Measurements from ENCODE around the gene NELFA. TPM values are rescaled to one million over a fixed set of nuclear protein-coding genes. Genes with fewer than 3 reads are reported as not detected.

NELFA gene
- 14.9 TPM for polyA plus RNA-seq (2013, experiment 1 of 2)
- polyA plus RNA-seq (2013, experiment 2 of 2) = 15.1 TPM

- Histone ChIP-seq H3K23ac (ENCODE audit: low read length in 2 of 2) (peak within 1 kb of the TSS; percentile 37 to 52), H3K14ac (ENCODE audit: low read length in 2 of 2) (peak within 1 kb of the TSS; percentile 68 to 94), H2BK5ac (ENCODE audit: low read depth, low read length, poor library complexity, severe bottlenecking) (peak within 1 kb of the TSS; percentile 100), H2AFZ (ENCODE audit: low read depth, low read length) (peak within 1 kb of the TSS; percentile 100), H2BK12ac (ENCODE audit: low read length in 2 of 2) (peak within 1 kb of the TSS in 1 of 2 experiments; percentile 81), H3K36me3 (ENCODE audit: control insufficient read depth in 1 of 2, insufficient read depth in 2 of 2, low read depth in 1 of 2, low read length in 2 of 2) (peaks cover 2 to 13% of the 10 kb centered on the region in 2 experiments), H3K4me3 (ENCODE audit: insufficient read depth in 1 of 2, low read depth in 1 of 2, low read length in 2 of 2) (peak within 1 kb of the TSS; percentile 85 to 90), H4K91ac (ENCODE audit: low read length) (peak within 1 kb of the TSS; percentile 95), H3K9me3 (ENCODE audit: control insufficient read depth, low read length) (no peaks in the 10 kb centered on the region), H3K18ac (ENCODE audit: low read depth in 1 of 2, low read length in 2 of 2) (peak within 1 kb of the TSS; percentile 91 to 99), H3K27me3 (ENCODE audit: control insufficient read depth in 1 of 2, insufficient read depth in 1 of 2, low read length in 2 of 2) (no peaks in the 10 kb centered on the region), H3K4me2 (ENCODE audit: low read length, poor library complexity, severe bottlenecking) (peak within 1 kb of the TSS; percentile 97), H3K79me1 (replicated peaks; ENCODE audit: low read length, poor library complexity, severe bottlenecking) (peaks cover 8% of the 10 kb centered on the region), H2AK5ac (ENCODE audit: low read length, severe bottlenecking) (no peak within 1 kb of the TSS), H2BK15ac (ENCODE audit: low read depth, poor library complexity, severe bottlenecking) (peak within 1 kb of the TSS; percentile 49), H3K4ac (ENCODE audit: low read depth in 1 of 2, low read length in 2 of 2) (peak within 1 kb of the TSS; percentile 82 to 89), H4K8ac (ENCODE audit: low read length) (peak within 1 kb of the TSS; percentile 96), H3K27ac (ENCODE audit: low read length, poor library complexity, severe bottlenecking) (peak within 1 kb of the TSS; percentile 87), H3K9ac (ENCODE audit: low read length) (peak within 1 kb of the TSS; percentile 92), H2BK120ac (ENCODE audit: low read depth, low read length) (peak within 1 kb of the TSS; percentile 98), H3K4me1 (ENCODE audit: control insufficient read depth, insufficient read depth, low read depth, low read length) (peaks cover 9% of the 10 kb centered on the region)
- under 1% methylated on average over 92 of the region's 95 CpGs for WGBS
- DNase-seq = peak; percentile 93
These were observed at the start of gene NELFA for GRCh38 chr4:2008921-2009650. Gene NELFA (minus strand): TSS chr4:2008974. CDS start chr4:2008959, 15 bp downstream.

- no peak overlapping the region for H4K8ac ChIP-seq (ENCODE audit: low read length)
- WGBS = 79% methylated on average over 26 of the region's 26 CpGs
These were observed 48.8 kb upstream of the NELFA start for GRCh38 chr4:2057382-2058065.

GRCh38 chr4:2054217-2054616, 45.4 kb upstream of the NELFA start:
- H3K4ac ChIP-seq (ENCODE audit: low read depth in 1 of 2, low read length in 2 of 2) = no peak overlapping the region
- no peak overlapping the region for H3K4me3 ChIP-seq (ENCODE audit: insufficient read depth in 1 of 2, low read depth in 1 of 2, low read length in 2 of 2)
- no peak for DNase-seq
- H3K18ac ChIP-seq (ENCODE audit: low read depth in 1 of 2, low read length in 2 of 2) = no peak overlapping the region
- H2BK15ac ChIP-seq (ENCODE audit: low read depth, poor library complexity, severe bottlenecking) = no peak overlapping the region
- H2AFZ ChIP-seq (ENCODE audit: low read depth, low read length) = no peak overlapping the region
- H3K4me1 ChIP-seq (ENCODE audit: control insufficient read depth, insufficient read depth, low read depth, low read length) = peaks cover 10% of the 10 kb centered on the region
- no peak overlapping the region for H2BK12ac ChIP-seq (ENCODE audit: low read length in 2 of 2)
- no peak overlapping the region for H3K4me2 ChIP-seq (ENCODE audit: low read length, poor library complexity, severe bottlenecking)
- H3K9me3 ChIP-seq (ENCODE audit: control insufficient read depth, low read length) = no peaks in the 10 kb centered on the region
- H3K14ac ChIP-seq (ENCODE audit: low read length in 2 of 2) = no peak overlapping the region
- H4K91ac ChIP-seq (ENCODE audit: low read length) = no peak overlapping the region
- H2BK5ac ChIP-seq (ENCODE audit: low read depth, low read length, poor library complexity, severe bottlenecking) = no peak overlapping the region
- no peak overlapping the region for H3K23ac ChIP-seq (ENCODE audit: low read length in 2 of 2)
- no peaks in the 10 kb centered on the region for H3K79me1 ChIP-seq (replicated peaks; ENCODE audit: low read length, poor library complexity, severe bottlenecking)
- WGBS = 78% methylated on average over 5 of the region's 6 CpGs
- no peak overlapping the region for H4K8ac ChIP-seq (ENCODE audit: low read length)
- no peak overlapping the region for H3K27ac ChIP-seq (ENCODE audit: low read length, poor library complexity, severe bottlenecking)
- H3K27me3 ChIP-seq (ENCODE audit: control insufficient read depth in 1 of 2, insufficient read depth in 1 of 2, low read length in 2 of 2) = peaks cover 40 to 64% of the 10 kb centered on the region in 2 experiments
- H3K36me3 ChIP-seq (ENCODE audit: control insufficient read depth in 1 of 2, insufficient read depth in 2 of 2, low read depth in 1 of 2, low read length in 2 of 2) = peaks cover 0 to 2% of the 10 kb centered on the region in 2 experiments
- H2BK120ac ChIP-seq (ENCODE audit: low read depth, low read length) = no peak overlapping the region
- H2AK5ac ChIP-seq (ENCODE audit: low read length, severe bottlenecking) = no peak overlapping the region
- H3K9ac ChIP-seq (ENCODE audit: low read length) = no peak overlapping the region

More at GRCh38 chr4:2057382-2058065, 48.8 kb upstream of the NELFA start:
- Histone ChIP-seq H3K14ac (ENCODE audit: low read length in 2 of 2) (no peak overlapping the region), H2BK120ac (ENCODE audit: low read depth, low read length) (no peak overlapping the region), H3K4me1 (ENCODE audit: control insufficient read depth, insufficient read depth, low read depth, low read length) (peaks cover 27% of the 10 kb centered on the region), H3K23ac (ENCODE audit: low read length in 2 of 2) (no peak overlapping the region), H3K4me3 (ENCODE audit: insufficient read depth in 1 of 2, low read depth in 1 of 2, low read length in 2 of 2) (no peak overlapping the region), H2AK5ac (ENCODE audit: low read length, severe bottlenecking) (no peak overlapping the region), H3K18ac (ENCODE audit: low read depth in 1 of 2, low read length in 2 of 2) (no peak overlapping the region), H2BK5ac (ENCODE audit: low read depth, low read length, poor library complexity, severe bottlenecking) (no peak overlapping the region), H3K4ac (ENCODE audit: low read depth in 1 of 2, low read length in 2 of 2) (no peak overlapping the region), H3K27me3 (ENCODE audit: control insufficient read depth in 1 of 2, insufficient read depth in 1 of 2, low read length in 2 of 2) (peaks cover 45 to 58% of the 10 kb centered on the region in 2 experiments), H2BK15ac (ENCODE audit: low read depth, poor library complexity, severe bottlenecking) (no peak overlapping the region), H2BK12ac (ENCODE audit: low read length in 2 of 2) (no peak overlapping the region), H3K9me3 (ENCODE audit: control insufficient read depth, low read length) (no peaks in the 10 kb centered on the region), H2AFZ (ENCODE audit: low read depth, low read length) (no peak overlapping the region), H3K4me2 (ENCODE audit: low read length, poor library complexity, severe bottlenecking) (no peak overlapping the region), H3K36me3 (ENCODE audit: control insufficient read depth in 1 of 2, insufficient read depth in 2 of 2, low read depth in 1 of 2, low read length in 2 of 2) (peaks cover 0 to 2% of the 10 kb centered on the region in 2 experiments), H3K79me1 (replicated peaks; ENCODE audit: low read length, poor library complexity, severe bottlenecking) (no peaks in the 10 kb centered on the region), H3K27ac (ENCODE audit: low read length, poor library complexity, severe bottlenecking) (no peak overlapping the region), H4K91ac (ENCODE audit: low read length) (no peak overlapping the region), H3K9ac (ENCODE audit: low read length) (no peak overlapping the region)
- DNase-seq = no peak

GRCh38 chr4:2051086-2051485, 42.3 kb upstream of the NELFA start:
- no peak overlapping the region for H3K23ac ChIP-seq (ENCODE audit: low read length in 2 of 2)
- H3K36me3 ChIP-seq (ENCODE audit: control insufficient read depth in 1 of 2, insufficient read depth in 2 of 2, low read depth in 1 of 2, low read length in 2 of 2) = no peaks in the 10 kb centered on the region
- H2BK12ac ChIP-seq (ENCODE audit: low read length in 2 of 2) = no peak overlapping the region
- H2AFZ ChIP-seq (ENCODE audit: low read depth, low read length) = no peak overlapping the region
- no peak overlapping the region for H3K14ac ChIP-seq (ENCODE audit: low read length in 2 of 2)
- no peak overlapping the region for H4K8ac ChIP-seq (ENCODE audit: low read length)
- H3K4me1 ChIP-seq (ENCODE audit: control insufficient read depth, insufficient read depth, low read depth, low read length) = peaks cover 3% of the 10 kb centered on the region
- no peak overlapping the region for H3K27ac ChIP-seq (ENCODE audit: low read length, poor library complexity, severe bottlenecking)
- H2BK5ac ChIP-seq (ENCODE audit: low read depth, low read length, poor library complexity, severe bottlenecking) = no peak overlapping the region
- H2BK15ac ChIP-seq (ENCODE audit: low read depth, poor library complexity, severe bottlenecking) = no peak overlapping the region
- DNase-seq = no peak
- no peak overlapping the region for H3K9ac ChIP-seq (ENCODE audit: low read length)
- no peaks in the 10 kb centered on the region for H3K79me1 ChIP-seq (replicated peaks; ENCODE audit: low read length, poor library complexity, severe bottlenecking)
- WGBS = 84% methylated on average over 10 of the region's 10 CpGs
- H2AK5ac ChIP-seq (ENCODE audit: low read length, severe bottlenecking) = no peak overlapping the region
- no peak overlapping the region for H4K91ac ChIP-seq (ENCODE audit: low read length)
- H3K9me3 ChIP-seq (ENCODE audit: control insufficient read depth, low read length) = no peaks in the 10 kb centered on the region
- no peak overlapping the region for H3K4me3 ChIP-seq (ENCODE audit: insufficient read depth in 1 of 2, low read depth in 1 of 2, low read length in 2 of 2)
- no peak overlapping the region for H3K4me2 ChIP-seq (ENCODE audit: low read length, poor library complexity, severe bottlenecking)
- H3K18ac ChIP-seq (ENCODE audit: low read depth in 1 of 2, low read length in 2 of 2) = no peak overlapping the region
- H2BK120ac ChIP-seq (ENCODE audit: low read depth, low read length) = no peak overlapping the region
- H3K4ac ChIP-seq (ENCODE audit: low read depth in 1 of 2, low read length in 2 of 2) = no peak overlapping the region
- H3K27me3 ChIP-seq (ENCODE audit: control insufficient read depth in 1 of 2, insufficient read depth in 1 of 2, low read length in 2 of 2) = peaks cover 20 to 63% of the 10 kb centered on the region in 2 experiments

All from mesenchymal stem cell (in vitro differentiated cells and primary cell).